IPS-18a (cell line): ENCODE data around the gene STRBP.

Source experiments
- H3K27ac ChIP-seq: one replicate; pipeline ENCODE4 v1.5.1; 2013; ENCODE audit warnings: low read length
- H3K27me3 ChIP-seq: one replicate; pipeline ENCODE4 v1.6.1; 2013; ENCODE audit warnings: mild to moderate bottlenecking, low read length; ENCODE audit not compliant: control insufficient read depth, insufficient read depth
- H3K36me3 ChIP-seq: one replicate; pipeline ENCODE4 v1.6.1; 2013; ENCODE audit warnings: low read depth, low read length; ENCODE audit not compliant: control insufficient read depth
- H3K4me1 ChIP-seq: one replicate; pipeline ENCODE4 v1.6.1; 2013; ENCODE audit warnings: low read depth, low read length; ENCODE audit not compliant: control insufficient read depth
- H3K4me3 ChIP-seq: one replicate; pipeline ENCODE4 v1.5.1; 2013; ENCODE audit warnings: low read length
- H3K9ac ChIP-seq: one replicate; pipeline ENCODE4 v1.6.1; 2013; ENCODE audit warnings: mild to moderate bottlenecking, low read length, moderate library complexity
- H3K9me3 ChIP-seq: one replicate; pipeline ENCODE4 v1.6.1; 2013; ENCODE audit warnings: low read depth, low read length; ENCODE audit not compliant: control insufficient read depth

Gene STRBP

GRCh38 chr9:123268465-123269259, at the start of gene STRBP:
Gene STRBP, minus strand, starts transcription at chr9:123268586. Its CDS starts 84,452 bp downstream, at chr9:123184134.
- no peaks in the 10 kb centered on the region for H3K9me3 ChIP-seq
- H3K4me1 ChIP-seq, result peaks cover 4% of the 10 kb centered on the region
- peak within 1 kb of the TSS; percentile 54 for H3K9ac ChIP-seq
- no peak within 1 kb of the TSS for H3K27ac ChIP-seq
- no peaks in the 10 kb centered on the region for H3K36me3 ChIP-seq
- H3K4me3 ChIP-seq, result peak within 1 kb of the TSS; percentile 66
- H3K27me3 ChIP-seq, result peaks cover 10% of the 10 kb centered on the region

GRCh38 chr9:123316053-123316718, 47.8 kb upstream of the STRBP start:
- Histone ChIP-seq H3K4me3 (no peak overlapping the region), H3K27ac (no peak overlapping the region), H3K4me1 (no peaks in the 10 kb centered on the region), H3K9ac (no peak overlapping the region), H3K9me3 (no peaks in the 10 kb centered on the region), H3K36me3 (no peaks in the 10 kb centered on the region), H3K27me3 (no peaks in the 10 kb centered on the region)

DNA sequence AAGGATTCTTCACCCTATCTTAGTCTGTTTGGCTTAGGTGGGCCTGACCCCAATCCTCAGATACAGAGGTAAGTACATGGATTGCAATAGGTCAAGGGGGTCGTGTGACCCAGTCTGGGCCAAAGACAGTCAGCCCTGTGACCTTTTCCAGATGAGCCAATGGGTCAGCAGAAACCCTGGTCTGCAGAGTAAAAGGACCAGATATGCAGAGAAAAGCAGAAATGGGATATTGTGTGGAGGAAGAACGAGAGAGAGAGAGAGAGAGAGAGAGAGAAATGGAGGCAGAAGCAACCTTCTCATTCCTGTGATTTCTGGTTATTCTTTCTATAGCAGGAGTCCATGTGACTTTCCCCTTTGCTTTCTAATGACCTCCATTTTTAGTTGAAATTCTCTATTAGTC, 47.2 kb upstream of the STRBP start:
- Histone ChIP-seq H3K4me1 (no peaks in the 10 kb centered on the region), H3K27ac (no peak overlapping the region), H3K9me3 (no peaks in the 10 kb centered on the region), H3K9ac (no peak overlapping the region), H3K27me3 (no peaks in the 10 kb centered on the region), H3K4me3 (no peak overlapping the region), H3K36me3 (no peaks in the 10 kb centered on the region)

GRCh38 chr9:123314617-123315016, 46.2 kb upstream of the STRBP start:
- no peak overlapping the region for H3K9ac ChIP-seq
- no peak overlapping the region for H3K4me3 ChIP-seq
- H3K27ac ChIP-seq, result no peak overlapping the region
- no peaks in the 10 kb centered on the region for H3K27me3 ChIP-seq
- no peaks in the 10 kb centered on the region for H3K9me3 ChIP-seq
- no peaks in the 10 kb centered on the region for H3K4me1 ChIP-seq
- no peaks in the 10 kb centered on the region for H3K36me3 ChIP-seq

DNA sequence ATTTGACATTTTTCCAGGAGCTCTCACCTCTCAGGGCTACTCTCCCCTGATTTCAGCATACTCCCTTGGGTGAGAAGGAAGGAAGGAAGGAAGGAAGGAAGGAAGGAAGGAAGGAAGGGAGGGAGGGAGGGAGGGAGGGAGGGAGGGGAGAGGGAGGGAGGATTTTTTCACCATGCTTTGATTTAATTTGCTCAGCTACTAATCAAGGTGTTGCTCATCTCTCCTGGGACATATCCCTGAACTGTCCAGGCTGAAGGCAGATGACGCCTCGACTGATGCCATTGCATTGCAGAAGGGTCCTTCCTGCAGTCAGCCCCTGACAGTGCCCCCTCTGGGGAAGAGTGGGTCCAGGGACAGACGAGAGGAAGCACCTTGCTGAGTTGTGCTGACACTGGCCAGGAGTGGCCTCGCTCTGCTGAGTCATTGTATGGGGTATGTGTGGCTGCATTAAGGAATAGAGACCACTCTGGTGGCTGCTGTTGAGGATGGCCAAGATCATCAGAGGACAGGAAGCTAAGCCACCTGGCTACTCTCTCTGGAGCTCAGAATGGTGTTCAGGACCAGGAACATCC, 44.0 kb upstream of the STRBP start:
- H3K4me1 ChIP-seq, result no peaks in the 10 kb centered on the region
- no peaks in the 10 kb centered on the region for H3K36me3 ChIP-seq
- no peaks in the 10 kb centered on the region for H3K9me3 ChIP-seq
- H3K9ac ChIP-seq, result no peak overlapping the region
- H3K27ac ChIP-seq, result no peak overlapping the region
- no peak overlapping the region for H3K4me3 ChIP-seq
- no peaks in the 10 kb centered on the region for H3K27me3 ChIP-seq

DNA sequence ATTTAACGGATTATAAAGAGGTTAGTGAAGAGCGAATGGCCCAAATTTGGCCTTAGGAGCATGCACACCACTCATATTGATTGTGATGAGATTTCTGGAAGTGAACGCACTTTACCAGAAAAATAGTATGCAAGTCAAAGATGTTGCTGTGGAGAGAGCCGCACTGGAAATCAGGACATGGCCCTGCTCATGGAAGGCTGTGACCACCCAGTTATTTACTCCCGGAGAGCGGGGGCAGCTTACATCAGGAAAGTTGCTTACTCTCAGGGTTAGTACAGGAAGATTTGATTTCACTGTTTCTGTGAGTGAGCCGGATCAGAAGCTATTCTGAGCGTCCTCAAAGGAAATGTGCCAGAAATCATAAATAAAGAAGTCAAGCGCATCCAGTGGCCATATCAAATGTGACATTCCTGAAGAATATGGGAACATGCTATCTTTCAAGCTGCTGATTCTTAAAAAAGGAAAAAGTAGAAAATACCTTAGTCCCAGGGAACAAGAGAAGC, 42.9 kb upstream of the STRBP start:
- H3K9me3 ChIP-seq, result no peaks in the 10 kb centered on the region
- H3K27me3 ChIP-seq, result no peaks in the 10 kb centered on the region
- no peak overlapping the region for H3K4me3 ChIP-seq
- H3K27ac ChIP-seq, result no peak overlapping the region
- H3K9ac ChIP-seq, result no peak overlapping the region
- H3K4me1 ChIP-seq, result no peaks in the 10 kb centered on the region
- no peaks in the 10 kb centered on the region for H3K36me3 ChIP-seq

- Histone ChIP-seq H3K4me1 (no peaks in the 10 kb centered on the region), H3K9me3 (no peaks in the 10 kb centered on the region), H3K9ac (no peak overlapping the region), H3K27me3 (no peaks in the 10 kb centered on the region), H3K36me3 (no peaks in the 10 kb centered on the region), H3K4me3 (no peak overlapping the region), H3K27ac (no peak overlapping the region)
These were observed 42.3 kb upstream of the STRBP start for GRCh38 chr9:123310551-123311249.

DNA sequence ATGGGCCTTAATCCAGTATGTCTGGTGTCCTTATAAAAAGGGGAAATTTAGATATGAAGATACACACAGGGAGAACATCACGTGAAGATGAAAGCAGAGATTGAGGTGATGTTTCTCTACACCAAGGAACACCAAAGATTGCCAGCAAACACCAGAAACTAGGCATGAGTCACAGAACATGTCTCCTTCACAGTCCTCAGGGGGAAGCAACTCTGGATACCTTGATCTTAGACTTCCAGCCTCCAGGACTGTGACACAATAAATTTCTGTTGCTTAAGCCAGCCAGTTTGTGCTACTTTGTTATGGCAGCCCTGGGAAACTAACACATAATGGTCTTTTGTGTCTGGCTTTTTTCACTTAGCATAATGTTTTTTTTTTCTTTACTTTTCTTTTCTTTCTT, 41.2 kb upstream of the STRBP start:
- Histone ChIP-seq H3K36me3 (no peaks in the 10 kb centered on the region), H3K27ac (no peak overlapping the region), H3K4me1 (no peaks in the 10 kb centered on the region), H3K4me3 (no peak overlapping the region), H3K27me3 (no peaks in the 10 kb centered on the region), H3K9ac (no peak overlapping the region), H3K9me3 (no peaks in the 10 kb centered on the region)

GRCh38 chr9:123305879-123306278, 37.5 kb upstream of the STRBP start:
- Histone ChIP-seq H3K36me3 (no peaks in the 10 kb centered on the region), H3K27ac (no peak overlapping the region), H3K27me3 (no peaks in the 10 kb centered on the region), H3K4me3 (no peak overlapping the region), H3K9me3 (no peaks in the 10 kb centered on the region), H3K4me1 (no peaks in the 10 kb centered on the region), H3K9ac (no peak overlapping the region)

DNA sequence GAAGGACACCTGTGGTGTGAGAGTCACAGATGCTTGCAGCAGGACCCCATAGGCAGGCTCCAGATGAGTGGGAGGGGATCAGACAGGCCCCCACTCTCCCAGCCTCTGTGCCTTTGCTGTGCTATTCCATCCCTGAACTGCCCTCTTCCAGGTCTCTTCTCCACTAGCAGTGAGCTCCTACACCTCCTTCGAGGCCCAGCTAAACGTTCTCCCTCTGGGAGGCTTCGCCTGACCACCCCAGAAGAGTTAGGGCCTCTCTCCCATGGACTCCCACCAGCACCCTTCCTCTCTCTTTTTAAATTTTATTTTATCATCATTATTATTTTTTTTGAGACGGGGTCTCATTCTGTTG, 35.9 kb upstream of the STRBP start:
- Histone ChIP-seq H3K9me3 (no peaks in the 10 kb centered on the region), H3K27me3 (no peaks in the 10 kb centered on the region), H3K27ac (no peak overlapping the region), H3K36me3 (no peaks in the 10 kb centered on the region), H3K4me1 (no peaks in the 10 kb centered on the region), H3K9ac (no peak overlapping the region), H3K4me3 (no peak overlapping the region)

GRCh38 chr9:123302348-123303214, 34.2 kb upstream of the STRBP start:
- Histone ChIP-seq H3K9ac (no peak overlapping the region), H3K36me3 (no peaks in the 10 kb centered on the region), H3K27ac (no peak overlapping the region), H3K4me3 (no peak overlapping the region), H3K9me3 (no peaks in the 10 kb centered on the region), H3K27me3 (no peaks in the 10 kb centered on the region), H3K4me1 (no peaks in the 10 kb centered on the region)
